D721Med (cell line): ENCODE results near the gene OSBPL10.

Experiments used
- DNase-seq: peaks from one replicate; pipeline ENCODE4 v3.0.0; 2011; ENCODE audit warnings: low spot score; ENCODE audit not compliant: insufficient read length
- FAIRE-seq: peaks from 2 replicates; lab custom pipeline; 2011; peaks lifted over from hg19 to GRCh38; lab: Jason Lieb, UNC
- TF ChIP-seq, protein P1 (sequence below): IDR thresholded peaks from 2 replicates; pipeline ENCODE4 v1.5.1; 2012; ENCODE audit warnings: mild to moderate bottlenecking, control low read depth; ENCODE audit not compliant: insufficient read depth; ENCODE audit errors: missing control alignments

OSBPL10 gene

GRCh38 chr3:31903686-31904431, 77.2 kb downstream of the OSBPL10 start:
- no peak for DNase-seq
- TF ChIP-seq, protein P1, sequence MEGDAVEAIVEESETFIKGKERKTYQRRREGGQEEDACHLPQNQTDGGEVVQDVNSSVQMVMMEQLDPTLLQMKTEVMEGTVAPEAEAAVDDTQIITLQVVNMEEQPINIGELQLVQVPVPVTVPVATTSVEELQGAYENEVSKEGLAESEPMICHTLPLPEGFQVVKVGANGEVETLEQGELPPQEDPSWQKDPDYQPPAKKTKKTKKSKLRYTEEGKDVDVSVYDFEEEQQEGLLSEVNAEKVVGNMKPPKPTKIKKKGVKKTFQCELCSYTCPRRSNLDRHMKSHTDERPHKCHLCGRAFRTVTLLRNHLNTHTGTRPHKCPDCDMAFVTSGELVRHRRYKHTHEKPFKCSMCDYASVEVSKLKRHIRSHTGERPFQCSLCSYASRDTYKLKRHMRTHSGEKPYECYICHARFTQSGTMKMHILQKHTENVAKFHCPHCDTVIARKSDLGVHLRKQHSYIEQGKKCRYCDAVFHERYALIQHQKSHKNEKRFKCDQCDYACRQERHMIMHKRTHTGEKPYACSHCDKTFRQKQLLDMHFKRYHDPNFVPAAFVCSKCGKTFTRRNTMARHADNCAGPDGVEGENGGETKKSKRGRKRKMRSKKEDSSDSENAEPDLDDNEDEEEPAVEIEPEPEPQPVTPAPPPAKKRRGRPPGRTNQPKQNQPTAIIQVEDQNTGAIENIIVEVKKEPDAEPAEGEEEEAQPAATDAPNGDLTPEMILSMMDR = no peak
- no peak for FAIRE-seq

DNA sequence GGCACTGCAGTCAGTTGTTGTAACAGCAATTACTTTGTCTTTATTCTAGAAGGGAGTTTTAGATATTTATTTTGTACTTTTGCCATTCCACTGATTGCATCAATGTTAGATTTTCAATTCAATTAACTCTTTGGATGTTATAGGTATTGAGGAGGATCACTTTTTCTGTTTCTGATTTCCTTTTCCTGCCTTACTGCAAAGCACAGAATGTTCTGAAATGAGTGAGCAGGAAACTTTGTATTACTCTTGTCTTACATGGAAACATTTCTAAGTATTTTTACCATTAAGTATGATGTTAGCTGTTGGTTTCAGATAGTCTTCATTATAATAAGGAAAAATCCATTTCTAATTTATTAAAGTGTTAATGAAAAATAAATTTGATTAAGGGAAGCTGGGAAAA, 80.5 kb downstream of the OSBPL10 start:
- FAIRE-seq (no peak), DNase-seq (no peak)
- TF ChIP-seq, protein P1 = no peak

DNA sequence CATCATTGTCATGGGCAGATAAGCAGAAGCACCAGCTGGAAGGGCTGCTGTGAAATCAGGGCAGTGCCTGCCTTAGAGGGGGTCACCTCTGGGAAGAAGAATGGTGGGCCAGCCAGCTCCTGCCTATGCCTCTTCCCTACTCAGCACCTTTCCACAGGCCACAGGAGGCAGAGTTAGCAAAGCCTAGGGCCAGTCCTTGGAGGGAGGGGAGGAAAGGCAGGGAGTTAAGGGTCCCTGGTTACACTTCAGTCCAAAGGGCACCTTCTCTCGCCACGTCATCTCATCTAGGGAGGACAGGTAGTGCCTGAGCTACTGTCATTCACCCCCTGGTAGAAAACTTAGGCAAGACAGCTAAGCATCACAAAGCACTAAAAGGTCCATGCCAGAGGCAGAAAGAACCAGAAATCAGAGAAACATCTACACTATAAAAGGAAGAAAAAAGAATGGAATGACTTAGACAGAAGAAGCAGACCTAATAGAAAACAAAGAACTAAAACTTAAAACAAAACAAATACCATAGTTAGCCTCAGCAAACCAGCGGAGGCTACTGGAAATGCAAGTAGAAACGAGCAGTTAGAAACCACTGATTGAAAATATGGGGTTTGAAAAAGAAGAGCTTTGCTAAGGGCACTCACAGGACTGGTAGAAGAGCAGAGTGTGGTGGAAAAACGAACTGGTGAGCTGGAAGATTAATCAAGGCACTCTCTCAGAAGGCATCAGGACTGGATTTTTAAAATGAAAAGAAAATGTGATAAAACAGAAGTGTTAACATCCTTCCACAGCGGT, 84.2 kb downstream of the OSBPL10 start:
- FAIRE-seq (no peak), DNase-seq (no peak)
- TF ChIP-seq, protein P1 = no peak

- no peak for DNase-seq
- no peak for FAIRE-seq
- TF ChIP-seq, protein P1 = no peak
Measured at GRCh38 chr3:31896026-31896425, 85.0 kb downstream of the OSBPL10 start.

GRCh38 chr3:31895471-31895870, 85.6 kb downstream of the OSBPL10 start:
- no peak for FAIRE-seq

GRCh38 chr3:31892916-31893573, 88.0 kb downstream of the OSBPL10 start:
- FAIRE-seq = no peak
- TF ChIP-seq, protein P1 = no peak
- DNase-seq = no peak

More at GRCh38 chr3:31895471-31895870, 85.6 kb downstream of the OSBPL10 start:
- no peak for DNase-seq
- TF ChIP-seq, protein P1 = no peak
